ENCODE data around the gene CDC42EP4. TPM values are rescaled to one million over a fixed set of nuclear protein-coding genes. Genes with fewer than 3 reads are reported as not detected.

CDC42EP4 gene
- total and polyA plus RNA-seq, 9 of the 15 experiments (the other 6 are each of a cell fraction or from before 2014, with no cell fraction given), result 0.65 to 20.8 (median 12.3) TPM

DNA sequence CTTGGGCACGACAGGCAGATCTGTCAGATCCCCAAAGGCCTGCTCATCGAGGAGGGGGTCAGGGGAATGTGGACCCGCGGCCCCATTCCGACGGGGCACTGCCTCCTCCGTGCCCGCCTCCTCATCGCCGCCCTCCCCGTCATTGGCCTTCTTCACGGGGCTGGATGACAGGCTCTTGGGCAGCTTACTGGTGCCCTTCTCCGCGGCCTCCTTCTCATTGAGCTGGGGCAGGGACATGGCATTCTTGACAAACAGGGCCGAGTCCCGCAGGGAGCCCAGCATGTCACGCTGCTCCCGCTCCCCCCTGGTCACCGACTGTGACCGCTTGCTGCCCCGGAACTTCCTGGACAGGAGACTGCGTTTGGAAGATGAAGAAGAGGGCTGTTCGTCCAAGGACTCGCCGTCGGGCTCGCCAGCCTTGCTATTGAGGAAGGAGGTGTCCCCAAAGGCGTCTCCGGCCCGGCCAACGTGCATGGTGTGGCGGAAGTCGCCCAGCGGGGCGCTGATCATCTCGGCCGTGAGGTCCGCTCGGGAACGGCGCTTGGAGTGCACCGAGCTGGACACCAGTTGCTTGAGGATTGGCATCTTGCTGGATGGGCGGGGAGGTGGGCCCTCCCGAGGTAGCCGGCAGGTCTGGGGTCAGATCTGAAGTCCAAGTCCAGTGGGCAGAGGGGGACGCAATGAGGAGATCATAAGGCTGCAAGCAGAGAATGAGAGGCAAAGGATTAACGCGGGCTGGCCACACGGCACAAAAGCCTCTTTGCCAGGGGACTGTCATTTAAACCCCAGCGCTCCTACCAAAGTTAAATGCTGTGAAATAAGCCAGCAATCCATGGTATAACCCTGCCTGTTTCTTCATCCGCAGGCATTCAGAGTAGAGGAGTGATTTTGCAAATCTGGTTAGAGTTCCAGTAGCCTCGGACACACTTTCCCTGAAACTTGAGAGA lies 25.6 kb downstream of the CDC42EP4 start (continued):
- TF ChIP-seq, protein P1, sequence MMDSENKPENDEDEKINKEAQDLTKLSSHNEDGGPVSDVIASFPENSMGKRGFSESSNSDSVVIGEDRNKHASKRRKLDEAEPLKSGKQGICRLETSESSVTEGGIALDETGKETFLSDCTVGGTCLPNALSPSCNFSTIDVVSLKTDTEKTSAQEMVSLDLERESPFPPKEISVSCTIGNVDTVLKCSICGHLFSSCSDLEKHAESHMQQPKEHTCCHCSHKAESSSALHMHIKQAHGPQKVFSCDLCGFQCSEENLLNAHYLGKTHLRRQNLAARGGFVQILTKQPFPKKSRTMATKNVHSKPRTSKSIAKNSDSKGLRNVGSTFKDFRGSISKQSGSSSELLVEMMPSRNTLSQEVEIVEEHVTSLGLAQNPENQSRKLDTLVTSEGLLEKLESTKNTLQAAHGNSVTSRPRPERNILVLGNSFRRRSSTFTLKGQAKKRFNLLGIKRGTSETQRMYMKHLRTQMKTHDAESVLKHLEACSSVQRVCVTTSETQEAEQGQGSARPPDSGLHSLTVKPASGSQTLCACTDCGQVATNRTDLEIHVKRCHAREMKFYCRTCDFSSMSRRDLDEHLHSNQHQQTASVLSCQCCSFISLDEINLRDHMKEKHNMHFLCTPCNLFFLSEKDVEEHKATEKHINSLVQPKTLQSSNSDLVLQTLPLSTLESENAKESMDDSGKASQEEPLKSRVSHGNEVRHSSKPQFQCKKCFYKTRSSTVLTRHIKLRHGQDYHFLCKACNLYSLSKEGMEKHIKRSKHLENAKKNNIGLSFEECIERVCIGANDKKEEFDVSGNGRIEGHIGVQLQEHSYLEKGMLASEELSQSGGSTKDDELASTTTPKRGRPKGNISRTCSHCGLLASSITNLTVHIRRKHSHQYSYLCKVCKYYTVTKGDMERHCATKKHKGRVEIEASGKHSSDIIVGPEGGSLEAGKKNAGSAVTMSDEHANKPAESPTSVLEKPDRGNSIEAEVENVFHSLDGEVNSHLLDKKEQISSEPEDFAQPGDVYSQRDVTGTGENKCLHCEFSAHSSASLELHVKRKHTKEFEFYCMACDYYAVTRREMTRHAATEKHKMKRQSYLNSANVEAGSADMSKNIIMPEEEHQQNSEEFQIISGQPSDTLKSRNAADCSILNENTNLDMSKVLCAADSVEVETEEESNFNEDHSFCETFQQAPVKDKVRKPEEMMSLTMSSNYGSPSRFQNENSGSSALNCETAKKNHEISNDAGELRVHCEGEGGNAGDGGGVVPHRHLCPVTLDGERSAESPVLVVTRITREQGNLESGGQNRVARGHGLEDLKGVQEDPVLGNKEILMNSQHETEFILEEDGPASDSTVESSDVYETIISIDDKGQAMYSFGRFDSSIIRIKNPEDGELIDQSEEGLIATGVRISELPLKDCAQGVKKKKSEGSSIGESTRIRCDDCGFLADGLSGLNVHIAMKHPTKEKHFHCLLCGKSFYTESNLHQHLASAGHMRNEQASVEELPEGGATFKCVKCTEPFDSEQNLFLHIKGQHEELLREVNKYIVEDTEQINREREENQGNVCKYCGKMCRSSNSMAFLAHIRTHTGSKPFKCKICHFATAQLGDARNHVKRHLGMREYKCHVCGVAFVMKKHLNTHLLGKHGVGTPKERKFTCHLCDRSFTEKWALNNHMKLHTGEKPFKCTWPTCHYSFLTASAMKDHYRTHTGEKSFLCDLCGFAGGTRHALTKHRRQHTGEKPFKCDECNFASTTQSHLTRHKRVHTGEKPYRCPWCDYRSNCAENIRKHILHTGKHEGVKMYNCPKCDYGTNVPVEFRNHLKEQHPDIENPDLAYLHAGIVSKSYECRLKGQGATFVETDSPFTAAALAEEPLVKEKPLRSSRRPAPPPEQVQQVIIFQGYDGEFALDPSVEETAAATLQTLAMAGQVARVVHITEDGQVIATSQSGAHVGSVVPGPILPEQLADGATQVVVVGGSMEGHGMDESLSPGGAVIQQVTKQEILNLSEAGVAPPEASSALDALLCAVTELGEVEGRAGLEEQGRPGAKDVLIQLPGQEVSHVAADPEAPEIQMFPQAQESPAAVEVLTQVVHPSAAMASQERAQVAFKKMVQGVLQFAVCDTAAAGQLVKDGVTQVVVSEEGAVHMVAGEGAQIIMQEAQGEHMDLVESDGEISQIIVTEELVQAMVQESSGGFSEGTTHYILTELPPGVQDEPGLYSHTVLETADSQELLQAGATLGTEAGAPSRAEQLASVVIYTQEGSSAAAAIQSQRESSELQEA (IDR thresholded peaks at IDR 0.05; ENCODE audit: low read depth), result no peak
